ENCODE data around the gene UFC1. TPM values are rescaled to one million over a fixed set of nuclear protein-coding genes. Genes with fewer than 3 reads are reported as not detected.

UFC1 gene
- total RNA-seq, 1 experiment from 2014 or later = 127 TPM

- TF ChIP-seq, protein P1, sequence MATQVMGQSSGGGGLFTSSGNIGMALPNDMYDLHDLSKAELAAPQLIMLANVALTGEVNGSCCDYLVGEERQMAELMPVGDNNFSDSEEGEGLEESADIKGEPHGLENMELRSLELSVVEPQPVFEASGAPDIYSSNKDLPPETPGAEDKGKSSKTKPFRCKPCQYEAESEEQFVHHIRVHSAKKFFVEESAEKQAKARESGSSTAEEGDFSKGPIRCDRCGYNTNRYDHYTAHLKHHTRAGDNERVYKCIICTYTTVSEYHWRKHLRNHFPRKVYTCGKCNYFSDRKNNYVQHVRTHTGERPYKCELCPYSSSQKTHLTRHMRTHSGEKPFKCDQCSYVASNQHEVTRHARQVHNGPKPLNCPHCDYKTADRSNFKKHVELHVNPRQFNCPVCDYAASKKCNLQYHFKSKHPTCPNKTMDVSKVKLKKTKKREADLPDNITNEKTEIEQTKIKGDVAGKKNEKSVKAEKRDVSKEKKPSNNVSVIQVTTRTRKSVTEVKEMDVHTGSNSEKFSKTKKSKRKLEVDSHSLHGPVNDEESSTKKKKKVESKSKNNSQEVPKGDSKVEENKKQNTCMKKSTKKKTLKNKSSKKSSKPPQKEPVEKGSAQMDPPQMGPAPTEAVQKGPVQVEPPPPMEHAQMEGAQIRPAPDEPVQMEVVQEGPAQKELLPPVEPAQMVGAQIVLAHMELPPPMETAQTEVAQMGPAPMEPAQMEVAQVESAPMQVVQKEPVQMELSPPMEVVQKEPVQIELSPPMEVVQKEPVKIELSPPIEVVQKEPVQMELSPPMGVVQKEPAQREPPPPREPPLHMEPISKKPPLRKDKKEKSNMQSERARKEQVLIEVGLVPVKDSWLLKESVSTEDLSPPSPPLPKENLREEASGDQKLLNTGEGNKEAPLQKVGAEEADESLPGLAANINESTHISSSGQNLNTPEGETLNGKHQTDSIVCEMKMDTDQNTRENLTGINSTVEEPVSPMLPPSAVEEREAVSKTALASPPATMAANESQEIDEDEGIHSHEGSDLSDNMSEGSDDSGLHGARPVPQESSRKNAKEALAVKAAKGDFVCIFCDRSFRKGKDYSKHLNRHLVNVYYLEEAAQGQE (IDR thresholded peaks at IDR 0.05; ENCODE audit: insufficient read depth in 1 of 2, low read depth in 2 of 2, low read length in 1 of 2) = no peak
- no peak for TF ChIP-seq POLR2AphosphoS5 (IDR thresholded peaks at IDR 0.05; ENCODE audit: low read depth, low read length)
- no peak for TF ChIP-seq SIN3A (IDR thresholded peaks at IDR 0.05; ENCODE audit: borderline replicate concordance, insufficient read depth, low read depth, low read length)
- TF ChIP-seq, protein P2, sequence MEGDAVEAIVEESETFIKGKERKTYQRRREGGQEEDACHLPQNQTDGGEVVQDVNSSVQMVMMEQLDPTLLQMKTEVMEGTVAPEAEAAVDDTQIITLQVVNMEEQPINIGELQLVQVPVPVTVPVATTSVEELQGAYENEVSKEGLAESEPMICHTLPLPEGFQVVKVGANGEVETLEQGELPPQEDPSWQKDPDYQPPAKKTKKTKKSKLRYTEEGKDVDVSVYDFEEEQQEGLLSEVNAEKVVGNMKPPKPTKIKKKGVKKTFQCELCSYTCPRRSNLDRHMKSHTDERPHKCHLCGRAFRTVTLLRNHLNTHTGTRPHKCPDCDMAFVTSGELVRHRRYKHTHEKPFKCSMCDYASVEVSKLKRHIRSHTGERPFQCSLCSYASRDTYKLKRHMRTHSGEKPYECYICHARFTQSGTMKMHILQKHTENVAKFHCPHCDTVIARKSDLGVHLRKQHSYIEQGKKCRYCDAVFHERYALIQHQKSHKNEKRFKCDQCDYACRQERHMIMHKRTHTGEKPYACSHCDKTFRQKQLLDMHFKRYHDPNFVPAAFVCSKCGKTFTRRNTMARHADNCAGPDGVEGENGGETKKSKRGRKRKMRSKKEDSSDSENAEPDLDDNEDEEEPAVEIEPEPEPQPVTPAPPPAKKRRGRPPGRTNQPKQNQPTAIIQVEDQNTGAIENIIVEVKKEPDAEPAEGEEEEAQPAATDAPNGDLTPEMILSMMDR (IDR thresholded peaks at IDR 0.05) = no peak
- TF ChIP-seq TCF7L2 (IDR thresholded peaks at IDR 0.05; ENCODE audit: low read depth, low read length) = no peak
- H3K4me1 ChIP-seq (ENCODE audit: control insufficient read depth, insufficient read depth, low read length) = peaks cover 10% of the 10 kb centered on the region
- H3K27ac ChIP-seq (ENCODE audit: low read length) = no peak overlapping the region
- no TSS peak for BruUV-seq (replicated peaks)
- peaks cover 25% of the 10 kb centered on the region for H3K36me3 ChIP-seq (ENCODE audit: control insufficient read depth, insufficient read depth, low read length)
- H3K27me3 ChIP-seq (ENCODE audit: control insufficient read depth, insufficient read depth, low read length) = no peaks in the 10 kb centered on the region
- ATAC-seq (no peak), DNase-seq (ENCODE audit: low read depth, low spot score) (no peak)
- intact Hi-C loops (cut with micrococcal nuclease; ENCODE audit: unreplicated experiment) (no loop called here), in situ Hi-C loops (cut with HindIII; ENCODE audit: low pct_unique_long_range_greater_than_20kb, low sequenced_read_pairs) (no loop called here)
- H3K9me3 ChIP-seq (ENCODE audit: control insufficient read depth, insufficient read depth, low read depth, low read length) = no peaks in the 10 kb centered on the region
- ChIA-PET CTCF (no interaction called here), POLR2A (interaction anchor here (0.6 kb wide), 1 partner anchor 186 kb away, joined by 3 read pairs; no protein-coding TSS in a partner anchor)
- H3K4me3 ChIP-seq (ENCODE audit: low read depth in 2 of 2, low read length in 2 of 2) = no peak overlapping the region
Observed at GRCh38 chr1:161173711-161174110, 19.9 kb downstream of the UFC1 start.

DNA sequence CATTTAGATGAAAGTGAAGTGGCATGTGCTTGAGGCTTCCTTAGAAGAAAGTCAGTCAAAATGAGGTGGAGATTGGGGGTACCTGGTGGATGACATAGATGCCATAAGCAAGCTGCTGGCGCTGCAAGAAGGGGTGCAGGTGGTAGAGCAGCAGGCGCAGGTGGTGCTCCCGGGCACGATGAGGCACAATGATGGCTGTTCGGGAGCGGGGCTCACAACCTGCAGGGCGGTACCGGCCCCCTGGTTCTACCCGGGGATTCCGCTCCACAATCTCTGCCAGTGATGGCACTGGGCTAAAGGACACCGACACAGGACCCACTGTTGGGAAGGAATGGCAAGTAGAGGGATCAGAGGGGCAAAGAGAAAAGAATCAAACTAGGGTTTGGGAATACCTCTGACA is 21.1 kb downstream of the UFC1 start:
- in situ Hi-C loops (cut with HindIII; ENCODE audit: low pct_unique_long_range_greater_than_20kb, low sequenced_read_pairs) = no loop called here
- peaks cover 10% of the 10 kb centered on the region for H3K4me1 ChIP-seq (ENCODE audit: control insufficient read depth, insufficient read depth, low read length)
- no peak overlapping the region for H3K27ac ChIP-seq (ENCODE audit: low read length)
- H3K36me3 ChIP-seq (ENCODE audit: control insufficient read depth, insufficient read depth, low read length) = peaks cover 25% of the 10 kb centered on the region
- no peak for ATAC-seq
- H3K9me3 ChIP-seq (ENCODE audit: control insufficient read depth, insufficient read depth, low read depth, low read length) = no peaks in the 10 kb centered on the region
- TF ChIP-seq POLR2AphosphoS5 (IDR thresholded peaks at IDR 0.05; ENCODE audit: low read depth, low read length) (no peak), SIN3A (IDR thresholded peaks at IDR 0.05; ENCODE audit: borderline replicate concordance, insufficient read depth, low read depth, low read length) (no peak), TCF7L2 (IDR thresholded peaks at IDR 0.05; ENCODE audit: low read depth, low read length) (no peak)
- TF ChIP-seq, protein P2 (IDR thresholded peaks at IDR 0.05) = no peak
- TF ChIP-seq, protein P1 (IDR thresholded peaks at IDR 0.05; ENCODE audit: insufficient read depth in 1 of 2, low read depth in 2 of 2, low read length in 1 of 2) = no peak
- DNase-seq (ENCODE audit: low read depth, low spot score) = no peak
- CTCF ChIA-PET = no interaction called here
- H3K4me3 ChIP-seq (ENCODE audit: low read depth in 2 of 2, low read length in 2 of 2) = no peak overlapping the region
- H3K27me3 ChIP-seq (ENCODE audit: control insufficient read depth, insufficient read depth, low read length) = no peaks in the 10 kb centered on the region
- POLR2A ChIA-PET = no interaction called here
- intact Hi-C loops (cut with micrococcal nuclease; ENCODE audit: unreplicated experiment) = no loop called here
- BruUV-seq (replicated peaks) = no TSS peak
